HepG2 (cell line): ENCODE measurements around the gene MMS19. TPM values are rescaled to one million over a fixed set of nuclear protein-coding genes. Genes with fewer than 3 reads are reported as not detected.

ENCODE experiments used
- ATAC-seq: fragments of 200-7000 bp; cut with Tn5 transposase; 3 replicates; pipeline ENCODE4 v1.9.1; 2020; ENCODE audit warnings: mild to moderate bottlenecking, moderate library complexity
- BruUV-seq: library from RNA; stranded (reverse); fragments of 400-500 nt; replicated peaks from 2 replicates; lab custom pipeline; 2021; lab: Mats Ljungman, UMichigan
- CTCF ChIA-PET: fragments of 300-600 bp; formaldehyde crosslinking; extraction: SDS; loops from one replicate; lab custom pipeline; 2021; ENCODE audit warnings: low total read pairs, inconsistent platforms, low intra/inter-chr PET ratio; lab: Yijun Ruan, JAX
- POLR2A ChIA-PET: fragments of 350-600 bp; sonication (Branson Sonifier 250); formaldehyde crosslinking; loops from one replicate; lab custom pipeline; 2020; ENCODE audit warnings: antibody characterized with exemption, inconsistent platforms; lab: Yijun Ruan, JAX
- DNase-seq: peaks from one replicate; pipeline ENCODE4 v3.0.0-alpha.2; 2015; ENCODE audit warnings: low spot score
- FAIRE-seq: peaks from 3 replicates; lab custom pipeline; 2011; peaks lifted over from hg19 to GRCh38; lab: Jason Lieb, UNC
- H2AFZ ChIP-seq: one replicate; pipeline ENCODE4 v1.6.1; 2011; ENCODE audit warnings: low read length, inconsistent platforms
- H3K27ac ChIP-seq: fragments of 300-600 bp; 3 replicates; pipeline ENCODE4 v1.8.0; 2011; ENCODE audit warnings: mixed run types, mild to moderate bottlenecking, mixed read lengths, low read length, inconsistent platforms; ENCODE audit not compliant: insufficient read depth; ENCODE audit errors: extremely low read length
- H3K27me3 ChIP-seq, 2 experiments: fragments of 200-600 bp in 1 of 2; 2 replicates in 1 of 2; 3 replicates in 1 of 2; pipeline versions ENCODE4 v1.6.0 to v1.8.0; 2011; ENCODE audit warnings: low read length in 2 of 2, mild to moderate bottlenecking in 2 of 2, moderate library complexity in 2 of 2, inconsistent platforms in 1 of 2; ENCODE audit not compliant: insufficient read depth in 2 of 2, control insufficient read depth in 1 of 2
- H3K36me3 ChIP-seq, 2 experiments: fragments of 200-600 bp in 1 of 2; replicated peaks in 1 of 2; 2 replicates in 1 of 2; 3 replicates in 1 of 2; pipeline versions ENCODE4 v1.5.1 to v1.8.0; 2011; ENCODE audit warnings: low read length in 2 of 2, inconsistent platforms in 1 of 2; ENCODE audit not compliant: insufficient read depth in 2 of 2, control insufficient read depth in 1 of 2
- H3K4me1 ChIP-seq: 2 replicates; pipeline ENCODE4 v1.5.1; 2012; ENCODE audit warnings: low read length, inconsistent platforms; ENCODE audit not compliant: insufficient read depth
- H3K4me2 ChIP-seq: 2 replicates; pipeline ENCODE4 v1.6.0; 2011; ENCODE audit warnings: low read depth, low read length, inconsistent platforms
- H3K4me3 ChIP-seq, 3 experiments: fragments of 200-600 bp in 1 of 3; sonication (generic), shearing (Covaris generic) in 1 of 3; replicated peaks in 1 of 3; 2 replicates each; pipeline ENCODE4 v1.5.1; 2011 to 2016; ENCODE audit warnings: low read length in 3 of 3, inconsistent platforms in 2 of 3, low read depth in 2 of 3, mild to moderate bottlenecking in 2 of 3, control low read depth in 1 of 3, mixed read lengths in 1 of 3; ENCODE audit not compliant: insufficient read depth in 1 of 3
- H3K79me2 ChIP-seq: one replicate; pipeline ENCODE4 v1.6.1; 2011; ENCODE audit warnings: low read length, inconsistent platforms; ENCODE audit not compliant: insufficient read depth
- H3K9ac ChIP-seq: 2 replicates; pipeline ENCODE4 v1.6.0; 2011; ENCODE audit warnings: mild to moderate bottlenecking, low read depth, low read length, inconsistent platforms; ENCODE audit not compliant: insufficient read depth
- H3K9me3 ChIP-seq: 2 replicates; pipeline ENCODE4 v1.5.1; 2012; ENCODE audit warnings: mild to moderate bottlenecking, low read length
- H4K20me1 ChIP-seq: 2 replicates; pipeline ENCODE4 v1.6.0; 2011; ENCODE audit warnings: inconsistent platforms, mild to moderate bottlenecking, low read length, moderate library complexity; ENCODE audit not compliant: insufficient read depth
- CREB1 ChIP-seq, 2 experiments: fragments of 450-650 bp in 1 of 2; IDR thresholded peaks; 2 replicates each; pipeline ENCODE4 v1.6.1; 2016 to 2017; ENCODE audit warnings: control low read depth in 1 of 2, mild to moderate bottlenecking in 1 of 2, missing compliant biosample characterization in 1 of 2, missing genetic modification characterization in 1 of 2
- CREM ChIP-seq, 2 experiments: sonication (generic) in 1 of 2; formaldehyde crosslinking in 1 of 2; IDR thresholded peaks; 2 replicates each; pipeline versions ENCODE4 v1.4.0 to v1.6.1; 2016 to 2020; ENCODE audit warnings: antibody characterized with exemption in 1 of 2, mild to moderate bottlenecking in 1 of 2, missing genetic modification reagents in 1 of 2
- JARID2 ChIP-seq: sonication (generic); formaldehyde crosslinking; IDR thresholded peaks from 2 replicates; pipeline ENCODE4 v1.8.1; 2023; ENCODE audit warnings: missing genetic modification reagents, inconsistent platforms; ENCODE audit not compliant: insufficient replicate concordance
- MEIS1 ChIP-seq: sonication (generic); formaldehyde crosslinking; IDR thresholded peaks from 2 replicates; pipeline ENCODE4 v1.9.0; 2021; ENCODE audit warnings: mild to moderate bottlenecking, missing genetic modification reagents, moderate library complexity, borderline replicate concordance
- NFIB ChIP-seq: sonication (generic); formaldehyde crosslinking; IDR thresholded peaks from 2 replicates; pipeline ENCODE4 v1.9.0; 2021; ENCODE audit warnings: missing genetic modification reagents, mild to moderate bottlenecking, borderline replicate concordance
- TEAD2 ChIP-seq: sonication (generic); formaldehyde crosslinking; IDR thresholded peaks from 2 replicates; pipeline ENCODE4 v1.9.0; 2021; ENCODE audit warnings: missing genetic modification reagents
- TP53 ChIP-seq: sonication (generic); formaldehyde crosslinking; conservative IDR thresholded peaks from 2 replicates; pipeline ENCODE4 v1.4.0; 2020; ENCODE audit warnings: missing genetic modification reagents
- ZFX ChIP-seq: sonication (generic); formaldehyde crosslinking; IDR thresholded peaks from 2 replicates; pipeline ENCODE4 v1.4.0; 2020; ENCODE audit warnings: mild to moderate bottlenecking, low read depth, missing genetic modification reagents, moderate library complexity
- ZNF234 ChIP-seq: sonication (generic); formaldehyde crosslinking; conservative IDR thresholded peaks from 2 replicates; pipeline ENCODE4 v1.5.1; 2020; ENCODE audit warnings: mild to moderate bottlenecking, missing genetic modification reagents
- ZNF335 ChIP-seq: sonication (generic); formaldehyde crosslinking; IDR thresholded peaks from 2 replicates; pipeline ENCODE4 v1.4.0; 2020; ENCODE audit warnings: missing genetic modification reagents
- ZNF407 ChIP-seq: sonication (generic); formaldehyde crosslinking; IDR thresholded peaks from one replicate; pipeline ENCODE4 v1.5.1; 2020; ENCODE audit warnings: mild to moderate bottlenecking, missing genetic modification reagents; ENCODE audit errors: not compliant biosample characterization
- ZNF562 ChIP-seq: sonication (generic); formaldehyde crosslinking; IDR thresholded peaks from 2 replicates; pipeline ENCODE4 v1.8.0; 2022; ENCODE audit warnings: missing genetic modification reagents, borderline replicate concordance
- ZNF614 ChIP-seq: IDR thresholded peaks from 2 replicates; pipeline ENCODE4 v1.6.1; 2018; ENCODE audit warnings: missing biosample characterization, missing genetic modification reagents, inconsistent platforms, borderline replicate concordance
- ZNF703 ChIP-seq: sonication (generic); formaldehyde crosslinking; IDR thresholded peaks from 2 replicates; pipeline ENCODE4 v1.5.1; 2020; ENCODE audit warnings: missing genetic modification reagents, mild to moderate bottlenecking, moderate library complexity, borderline replicate concordance
- ZNF775 ChIP-seq: sonication (generic); formaldehyde crosslinking; IDR thresholded peaks from 2 replicates; pipeline ENCODE4 v1.4.0; 2020; ENCODE audit warnings: missing genetic modification reagents, mild to moderate bottlenecking, moderate library complexity, borderline replicate concordance
- WGBS: methylation state at CpG from one replicate; pipeline ENCODE4 v1.1.6; 2017; ENCODE audit warnings: low lambda C conversion rate; 5-methylcytosine and 5-hydroxymethylcytosine counted together
- in situ Hi-C: cut with HindIII; loops from 2 replicates; pipeline ENCODE4 v1.10.0; 2017; ENCODE audit warnings: low pct_unique_long_range_greater_than_20kb; ENCODE audit not compliant: extremely low pct_ligation_motif_present
- intact Hi-C: fragments of 100-400 bp; cut with micrococcal nuclease; formaldehyde crosslinking; loops from one replicate; pipeline ENCODE4 v1.10.0; 2022; ENCODE audit not compliant: unreplicated experiment
- polyA plus RNA-seq, 8 experiments: library from polyadenylated mRNA; depleted of rRNA in 3 of 8; stranded (reverse) in 7 of 8; unstranded in 1 of 8; fragments of >200 nt; fragmentation: Illumina TruSeq in 4 of 8; extraction: Trizol in 4 of 8; gene quantifications; 2 replicates each; pipeline versions ENCODE4 v1.2.1 to v1.2.3, GENCODE V29; 2011 to 2016; ENCODE audit warnings: low read depth in 4 of 8, missing spikeins in 1 of 8, mixed read lengths in 1 of 8; ENCODE audit not compliant: insufficient read depth in 1 of 8
- total RNA-seq, 5 experiments: library from RNA; depleted of rRNA; stranded (reverse); fragments of >200 nt; fragmentation: Illumina TruSeq; extraction: Trizol; gene quantifications; 2 replicates each; pipeline ENCODE4 v1.2.3, GENCODE V29; 2016; ENCODE audit warnings: low read depth in 1 of 5

Gene MMS19
- total and polyA plus RNA-seq, 2 of the 13 experiments (the other 11 are each of a cell fraction or from before 2014, with no cell fraction given) = 76.4 to 107 TPM

GRCh38 chr10:97540669-97541500, 42.7 kb upstream of the MMS19 start:
- Histone ChIP-seq H4K20me1 (no peaks in the 10 kb centered on the region), H3K9ac (no peak overlapping the region), H3K36me3 (no peaks in the 10 kb centered on the region), H3K9me3 (no peaks in the 10 kb centered on the region), H3K4me1 (peaks cover 17% of the 10 kb centered on the region), H2AFZ (no peak overlapping the region), H3K27me3 (no peaks in the 10 kb centered on the region), H3K4me2 (no peak overlapping the region), H3K4me3 (no peak overlapping the region), H3K79me2 (no peaks in the 10 kb centered on the region), H3K27ac (no peak overlapping the region)
- intact Hi-C loops (no loop called here), in situ Hi-C loops (no loop called here)
- peak; percentile 41; the same call in 2 of the 3 replicates for ATAC-seq
- TF ChIP-seq TP53 (CRISPR knock-in tag) (no peak), ZFX (CRISPR knock-in tag) (no peak), TEAD2 (CRISPR knock-in tag) (no peak), ZNF562 (CRISPR knock-in tag) (no peak), ZNF703 (CRISPR knock-in tag) (no peak), CREB1 (IDR thresholded peaks at IDR 0.05) (no peak), CREB1 (CRISPR knock-in tag; IDR thresholded peaks at IDR 0.05) (no peak), ZNF234 (CRISPR knock-in tag) (no peak), ZNF614 (CRISPR knock-in tag) (no peak), ZNF407 (CRISPR knock-in tag) (no peak), MEIS1 (CRISPR knock-in tag) (no peak), ZNF335 (CRISPR knock-in tag) (no peak), CREM (IDR thresholded peaks at IDR 0.05) (no peak), CREM (CRISPR knock-in tag; IDR thresholded peaks at IDR 0.05) (no peak), JARID2 (CRISPR knock-in tag) (no peak), ZNF775 (no peak), NFIB (CRISPR knock-in tag) (no peak)
- BruUV-seq = no TSS peak
- 92% methylated on average over 12 of the region's 14 CpGs for WGBS
- DNase-seq = no peak
- ChIA-PET CTCF (no interaction called here), POLR2A (no interaction called here)
- FAIRE-seq = no peak
